ENCODE results near the gene MYBPC2. TPM values are rescaled to one million over a fixed set of nuclear protein-coding genes. Genes with fewer than 3 reads are reported as not detected.

Gene MYBPC2
- total and polyA plus RNA-seq, 2 of the 4 experiments (the other 2 are of a cell fraction): not detected

GRCh38 chr19:50413096-50413495, 19.6 kb upstream of the MYBPC2 start:
- Histone ChIP-seq H3K27me3 (ENCODE audit: control insufficient read depth, insufficient read depth, low read length) (no peaks in the 10 kb centered on the region; the same call in 1 of the 2 replicates), H3K4ac (ENCODE audit: low read depth, low read length) (no peak overlapping the region), H3K9ac (ENCODE audit: low read depth, low read length) (no peak overlapping the region), H3K79me1 (ENCODE audit: low read depth in 1 of 2, low read length in 2 of 2) (no peaks in the 10 kb centered on the region), H3K27ac (ENCODE audit: insufficient read depth, low read length) (no peak overlapping the region), H2AK5ac (ENCODE audit: low read depth, low read length) (no peak overlapping the region), H2BK5ac (ENCODE audit: low read depth, low read length, poor library complexity, severe bottlenecking) (no peak overlapping the region), H3K9me1 (ENCODE audit: insufficient read depth, low read length) (no peaks in the 10 kb centered on the region), H2AK9ac (replicated peaks; ENCODE audit: low read depth, low read length, poor library complexity) (peak overlapping the region; percentile 28), H3K4me2 (ENCODE audit: low read depth, low read length) (no peak overlapping the region), H4K8ac (ENCODE audit: low read depth in 2 of 2, low read length in 2 of 2) (no peak overlapping the region), H3K4me3 (ENCODE audit: insufficient read depth, low read depth, low read length) (no peak overlapping the region), H3K23ac (ENCODE audit: low read depth, low read length) (no peak overlapping the region), H3K9me3 (ENCODE audit: control insufficient read depth, insufficient read depth, low read length) (no peaks in the 10 kb centered on the region), H2BK120ac (ENCODE audit: low read depth, low read length) (no peak overlapping the region), H4K91ac (ENCODE audit: insufficient read depth, low read depth, low read length) (no peak overlapping the region), H3K14ac (replicated peaks; ENCODE audit: low read depth, low read length) (no peak overlapping the region), H3K4me1 (ENCODE audit: control insufficient read depth, insufficient read depth, low read length) (no peaks in the 10 kb centered on the region), H4K5ac (ENCODE audit: low read depth, low read length) (no peak overlapping the region), H4K20me1 (ENCODE audit: insufficient read depth, low read length) (no peaks in the 10 kb centered on the region), H2BK15ac (ENCODE audit: low read depth, low read length) (no peak overlapping the region), H3K18ac (ENCODE audit: low read depth, low read length) (no peak overlapping the region), H3K56ac (ENCODE audit: extremely low read depth, insufficient read depth, low read length) (no peak overlapping the region), H3K36me3 (ENCODE audit: control insufficient read depth, insufficient read depth, low read length) (peaks cover 7% of the 10 kb centered on the region), H2BK20ac (ENCODE audit: low read depth, low read length) (no peak overlapping the region), H2AFZ (replicated peaks; ENCODE audit: low read length, poor library complexity) (no peak overlapping the region)
- intact Hi-C loops (cut with micrococcal nuclease): no loop called here
- dilution Hi-C loops (cut with HindIII; ENCODE audit: low sequenced_read_pairs, unreplicated experiment): no loop called here
- TF ChIP-seq BHLHE40 (IDR thresholded peaks at IDR 0.05; ENCODE audit: low read depth, low read length) (no peak), RFX5 (IDR thresholded peaks at IDR 0.05; ENCODE audit: low read depth, low read length) (no peak)
- 83% methylated on average over 2 of the region's 13 CpGs; no CpG with 5 or more reads in 1 of the 2 experiments for WGBS, 2 experiments (ENCODE audit: extremely low coverage in 2 of 2, insufficient read length in 1 of 2)
- ATAC-seq (ENCODE audit: low read depth) (no peak), DNase-seq (no peak)
- no TSS peak for BruUV-seq (replicated peaks)
- ChIA-PET CTCF (no interaction called here), POLR2A (ENCODE audit: unreplicated experiment) (no interaction called here)
- in situ Hi-C loops (cut with MboI; ENCODE audit: low sequenced_read_pairs): no loop called here
